Measurements from ENCODE around the gene RCE1.

- TF ChIP-seq POLR2A (IDR thresholded peaks at IDR 0.05) (no peak), CTCF (IDR thresholded peaks at IDR 0.05) (no peak)
Measured at GRCh38 chr11:66848671-66849500, 5.6 kb downstream of the RCE1 start.
